Measurements from ENCODE around the gene DNHD1. TPM values are rescaled to one million over a fixed set of nuclear protein-coding genes. Genes with fewer than 3 reads are reported as not detected.

The DNHD1 gene
- total and polyA plus RNA-seq, 2 of the 13 experiments (the other 11 are each of a cell fraction or from before 2014, with no cell fraction given), result 2.7 to 9.3 TPM

DNA sequence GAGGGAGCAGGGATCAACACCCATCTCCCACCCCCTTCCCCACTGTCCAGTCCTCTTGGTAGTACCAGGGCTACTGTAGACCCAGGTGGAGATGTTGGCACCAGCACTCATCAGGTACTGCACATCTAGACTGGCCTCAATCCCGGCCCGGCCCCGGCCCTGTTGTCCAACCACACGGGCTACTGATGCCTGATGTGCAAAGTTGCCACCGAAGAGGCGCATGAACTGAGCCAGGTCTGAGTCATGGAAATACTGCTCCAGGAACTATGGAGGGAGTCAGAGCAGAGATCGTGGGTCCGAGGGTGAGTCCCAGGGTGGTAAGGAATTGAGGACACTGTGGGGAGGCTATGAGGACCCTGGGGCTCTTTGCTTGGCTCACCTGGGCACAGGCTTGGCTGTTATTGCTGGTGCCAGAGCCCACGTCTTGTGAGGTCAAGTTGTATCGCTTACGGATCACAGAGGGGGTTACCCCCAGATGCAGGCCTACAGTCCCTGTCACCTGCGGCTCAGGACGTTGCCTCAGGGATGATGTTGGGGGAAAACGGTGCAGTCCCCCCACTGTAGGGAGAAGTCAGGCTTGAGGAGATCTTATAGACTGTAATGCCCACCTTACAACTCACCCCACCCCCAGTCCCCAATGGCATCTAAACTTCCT, 119.6 kb downstream of the DNHD1 start:
- FAIRE-seq (no peak), ATAC-seq (no peak), DNase-seq (ENCODE audit: low spot score) (no peak)
- Histone ChIP-seq H3K4me2 (ENCODE audit: low read depth, low read length) (no peak overlapping the region), H2AFZ (ENCODE audit: low read length) (no peak overlapping the region), H3K79me2 (ENCODE audit: insufficient read depth, low read length) (peaks cover 7% of the 10 kb centered on the region), H3K36me3 (replicated peaks in 1 of 2; ENCODE audit: control insufficient read depth in 1 of 2, insufficient read depth in 2 of 2, low read length in 2 of 2) (peaks cover 2 to 15% of the 10 kb centered on the region in 2 experiments; a peak in 3 of 5 replicates), H3K4me3 (replicated peaks in 1 of 3; ENCODE audit: insufficient read depth in 1 of 3, low read depth in 2 of 3, low read length in 3 of 3) (no peak overlapping the region), H4K20me1 (ENCODE audit: insufficient read depth, low read length) (no peaks in the 10 kb centered on the region), H3K27ac (ENCODE audit: extremely low read length, insufficient read depth, low read length) (no peak overlapping the region), H3K4me1 (ENCODE audit: insufficient read depth, low read length) (peaks cover 33% of the 10 kb centered on the region), H3K9ac (ENCODE audit: insufficient read depth, low read depth, low read length) (no peak overlapping the region), H3K27me3 (ENCODE audit: control insufficient read depth in 1 of 2, insufficient read depth in 2 of 2, low read length in 2 of 2) (peaks cover 3 to 16% of the 10 kb centered on the region in 2 experiments; a peak in 4 of 5 replicates), H3K9me3 (ENCODE audit: low read length) (no peaks in the 10 kb centered on the region)
- intact Hi-C loops (cut with micrococcal nuclease; ENCODE audit: unreplicated experiment) (no loop called here), in situ Hi-C loops (cut with HindIII; ENCODE audit: extremely low pct_ligation_motif_present, low pct_unique_long_range_greater_than_20kb) (no loop called here)
- CTCF ChIA-PET (ENCODE audit: low intra/inter-chr PET ratio, low total read pairs), result no interaction called here
- POLR2A ChIA-PET, result interaction anchor here (3.1 kb wide), 1 partner anchor 10 kb away, joined by 36 read pairs; no protein-coding TSS in a partner anchor
- WGBS (ENCODE audit: low lambda C conversion rate), result 95% methylated on average over 13 of the region's 14 CpGs
- BruUV-seq (replicated peaks), result no TSS peak
- no peak for TF ChIP-seq NFYC (CRISPR knock-in tag; IDR thresholded peaks at IDR 0.05)
- TF ChIP-seq, protein P1, sequence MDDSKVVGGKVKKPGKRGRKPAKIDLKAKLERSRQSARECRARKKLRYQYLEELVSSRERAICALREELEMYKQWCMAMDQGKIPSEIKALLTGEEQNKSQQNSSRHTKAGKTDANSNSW (CRISPR knock-in tag; IDR thresholded peaks at IDR 0.05; ENCODE audit: borderline replicate concordance), result no peak
- TF ChIP-seq, protein P2, sequence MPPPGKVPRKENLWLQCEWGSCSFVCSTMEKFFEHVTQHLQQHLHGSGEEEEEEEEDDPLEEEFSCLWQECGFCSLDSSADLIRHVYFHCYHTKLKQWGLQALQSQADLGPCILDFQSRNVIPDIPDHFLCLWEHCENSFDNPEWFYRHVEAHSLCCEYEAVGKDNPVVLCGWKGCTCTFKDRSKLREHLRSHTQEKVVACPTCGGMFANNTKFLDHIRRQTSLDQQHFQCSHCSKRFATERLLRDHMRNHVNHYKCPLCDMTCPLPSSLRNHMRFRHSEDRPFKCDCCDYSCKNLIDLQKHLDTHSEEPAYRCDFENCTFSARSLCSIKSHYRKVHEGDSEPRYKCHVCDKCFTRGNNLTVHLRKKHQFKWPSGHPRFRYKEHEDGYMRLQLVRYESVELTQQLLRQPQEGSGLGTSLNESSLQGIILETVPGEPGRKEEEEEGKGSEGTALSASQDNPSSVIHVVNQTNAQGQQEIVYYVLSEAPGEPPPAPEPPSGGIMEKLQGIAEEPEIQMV (CRISPR knock-in tag; IDR thresholded peaks at IDR 0.05; ENCODE audit: low read depth), result no peak
- TF ChIP-seq ZNF530 (CRISPR knock-in tag; IDR thresholded peaks at IDR 0.05; ENCODE audit: low read depth), result no peak
- TF ChIP-seq, protein P3, sequence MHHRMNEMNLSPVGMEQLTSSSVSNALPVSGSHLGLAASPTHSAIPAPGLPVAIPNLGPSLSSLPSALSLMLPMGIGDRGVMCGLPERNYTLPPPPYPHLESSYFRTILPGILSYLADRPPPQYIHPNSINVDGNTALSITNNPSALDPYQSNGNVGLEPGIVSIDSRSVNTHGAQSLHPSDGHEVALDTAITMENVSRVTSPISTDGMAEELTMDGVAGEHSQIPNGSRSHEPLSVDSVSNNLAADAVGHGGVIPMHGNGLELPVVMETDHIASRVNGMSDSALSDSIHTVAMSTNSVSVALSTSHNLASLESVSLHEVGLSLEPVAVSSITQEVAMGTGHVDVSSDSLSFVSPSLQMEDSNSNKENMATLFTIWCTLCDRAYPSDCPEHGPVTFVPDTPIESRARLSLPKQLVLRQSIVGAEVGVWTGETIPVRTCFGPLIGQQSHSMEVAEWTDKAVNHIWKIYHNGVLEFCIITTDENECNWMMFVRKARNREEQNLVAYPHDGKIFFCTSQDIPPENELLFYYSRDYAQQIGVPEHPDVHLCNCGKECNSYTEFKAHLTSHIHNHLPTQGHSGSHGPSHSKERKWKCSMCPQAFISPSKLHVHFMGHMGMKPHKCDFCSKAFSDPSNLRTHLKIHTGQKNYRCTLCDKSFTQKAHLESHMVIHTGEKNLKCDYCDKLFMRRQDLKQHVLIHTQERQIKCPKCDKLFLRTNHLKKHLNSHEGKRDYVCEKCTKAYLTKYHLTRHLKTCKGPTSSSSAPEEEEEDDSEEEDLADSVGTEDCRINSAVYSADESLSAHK (CRISPR knock-in tag; IDR thresholded peaks at IDR 0.05; ENCODE audit: borderline replicate concordance), result no peak
- no peak for TF ChIP-seq MIXL1 (CRISPR knock-in tag; IDR thresholded peaks at IDR 0.05)
- no peak for TF ChIP-seq RFX1 (IDR thresholded peaks at IDR 0.05)
- TF ChIP-seq CENPX (CRISPR knock-in tag; IDR thresholded peaks at IDR 0.05), result no peak
- TF ChIP-seq TGIF2 (CRISPR knock-in tag; IDR thresholded peaks at IDR 0.05), result no peak
- TF ChIP-seq ZNF550 (CRISPR knock-in tag; IDR thresholded peaks at IDR 0.05; ENCODE audit: borderline replicate concordance), result no peak
- TF ChIP-seq, protein P4, sequence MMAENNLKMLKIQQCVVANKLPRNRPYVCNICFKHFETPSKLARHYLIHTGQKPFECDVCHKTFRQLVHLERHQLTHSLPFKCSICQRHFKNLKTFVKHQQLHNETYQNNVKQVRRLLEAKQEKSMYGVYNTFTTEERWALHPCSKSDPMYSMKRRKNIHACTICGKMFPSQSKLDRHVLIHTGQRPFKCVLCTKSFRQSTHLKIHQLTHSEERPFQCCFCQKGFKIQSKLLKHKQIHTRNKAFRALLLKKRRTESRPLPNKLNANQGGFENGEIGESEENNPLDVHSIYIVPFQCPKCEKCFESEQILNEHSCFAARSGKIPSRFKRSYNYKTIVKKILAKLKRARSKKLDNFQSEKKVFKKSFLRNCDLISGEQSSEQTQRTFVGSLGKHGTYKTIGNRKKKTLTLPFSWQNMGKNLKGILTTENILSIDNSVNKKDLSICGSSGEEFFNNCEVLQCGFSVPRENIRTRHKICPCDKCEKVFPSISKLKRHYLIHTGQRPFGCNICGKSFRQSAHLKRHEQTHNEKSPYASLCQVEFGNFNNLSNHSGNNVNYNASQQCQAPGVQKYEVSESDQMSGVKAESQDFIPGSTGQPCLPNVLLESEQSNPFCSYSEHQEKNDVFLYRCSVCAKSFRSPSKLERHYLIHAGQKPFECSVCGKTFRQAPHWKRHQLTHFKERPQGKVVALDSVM (CRISPR knock-in tag; IDR thresholded peaks at IDR 0.05), result no peak
- no peak for TF ChIP-seq ZNF460 (CRISPR knock-in tag; IDR thresholded peaks at IDR 0.05; ENCODE audit: borderline replicate concordance)
- no peak for TF ChIP-seq TCF12 (IDR thresholded peaks at IDR 0.05)
- TF ChIP-seq TCF12 (CRISPR knock-in tag; IDR thresholded peaks at IDR 0.05), result no peak
- TF ChIP-seq MTA3 (CRISPR knock-in tag; IDR thresholded peaks at IDR 0.05), result no peak
- no peak for TF ChIP-seq MIER2 (CRISPR knock-in tag; IDR thresholded peaks at IDR 0.05)
- TF ChIP-seq MAFK (conservative IDR thresholded peaks at IDR 0.05 in 1 of 2, IDR thresholded peaks at IDR 0.05 in 1 of 2; ENCODE audit: low read length in 2 of 2), result no peak
- TF ChIP-seq REL (CRISPR knock-in tag; conservative IDR thresholded peaks at IDR 0.05), result no peak

Measured in HepG2 (cell line).